Measurements from ENCODE around the gene GPANK1. TPM values are rescaled to one million over a fixed set of nuclear protein-coding genes. Genes with fewer than 3 reads are reported as not detected.

The GPANK1 gene
- 27.7 and 32.0 TPM in 2 replicates for total RNA-seq (2021)
- Bru-seq, nascent RNA = percentile 82 among the genes with signal in this experiment
- percentile 77 among the genes with signal in this experiment for BruChase-seq, experiment 1, labeled RNA remaining after a 2-hour chase
- percentile 67 among the genes with signal in this experiment for BruChase-seq, experiment 2, labeled RNA remaining after a 6-hour chase
- long read RNA-seq, transcript GPANK1-203 (3 exons, 1,910 nt) = major isoform, 20 of 80 reads
- long read RNA-seq, transcript GPANK1-204 (4 exons, 1,814 nt) = minor isoform, 6 of 80 reads
- long read RNA-seq, transcript GPANK1-202 (4 exons, 1,800 nt) = minor isoform, 5 of 80 reads
- long read RNA-seq, partial matches to known transcripts = 39 of 80 reads
- long read RNA-seq, other reads (novel, unspliced or antisense) = 9 of 80 reads

DNA sequence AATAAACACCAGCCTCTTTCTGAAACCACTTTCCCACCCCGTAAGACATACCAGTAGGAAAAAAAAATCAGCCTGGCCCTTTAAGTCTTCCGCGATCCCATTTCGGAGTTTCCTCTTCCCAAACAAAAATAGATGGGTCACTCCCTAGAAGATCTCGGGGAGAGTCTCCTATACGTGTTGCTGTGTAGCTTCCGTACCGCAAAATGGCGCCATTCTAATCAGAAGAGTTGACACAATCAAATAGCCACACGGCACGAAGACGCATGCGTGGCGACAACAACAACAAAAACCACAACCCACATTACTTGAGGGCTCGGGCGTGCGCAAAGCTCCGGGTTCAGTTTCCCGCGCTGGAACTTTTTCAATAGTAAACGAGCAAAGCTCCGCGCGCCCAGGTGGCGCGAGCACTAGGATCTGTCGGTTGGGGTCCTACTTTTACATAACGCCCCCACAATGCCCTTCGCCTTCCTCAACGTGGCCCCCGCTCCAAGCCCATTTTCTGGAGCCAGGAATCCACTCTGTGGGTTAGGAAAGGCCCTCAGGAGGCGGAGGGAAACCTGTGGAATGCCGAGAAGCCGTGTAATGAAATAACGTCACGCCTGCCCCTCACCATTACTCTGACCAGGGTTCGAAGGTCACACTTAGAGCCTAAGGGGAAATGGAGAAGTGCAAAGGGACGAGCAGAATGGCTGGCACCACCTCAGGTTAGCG, at the start of gene GPANK1:
GPANK1 (minus strand) TSS at position 208 of the 711 bp plus-strand sequence. CDS start 519 bp downstream, outside the sequence.
- no peaks in the 10 kb centered on the region for H3K27me3 ChIP-seq (replicated peaks; ENCODE audit: insufficient read depth, low read depth, low read length, poor library complexity)
- peak; percentile 98 for DNase-seq (ENCODE audit: low spot score)
- intact Hi-C loops (cut with micrococcal nuclease; ENCODE audit: unreplicated experiment) = loop anchor here (2.0 to 5.0 kb wide), 3 partner anchors 43 to 170 kb away; partner anchors contain the start of gene PRRC2A
- no TSS peak for BruUV-seq (replicated peaks)
- peak within 1 kb of the TSS; percentile 94 for H3K4me3 ChIP-seq (ENCODE audit: low read depth, low read length, poor library complexity, severe bottlenecking)
- TF ChIP-seq CTCF (conservative IDR thresholded peaks at IDR 0.05; ENCODE audit: low read depth, low read length) (no peak), EZH2 (IDR thresholded peaks at IDR 0.05; ENCODE audit: borderline replicate concordance, low read depth, low read length, poor library complexity, severe bottlenecking) (no peak)
- CTCF ChIA-PET = interaction anchor here (0.6 to 1.0 kb wide), 3 partner anchors 66 to 287 kb away, joined by 3 read pairs; no protein-coding TSS in a partner anchor
- no peaks in the 10 kb centered on the region for H3K9me3 ChIP-seq (ENCODE audit: low read depth, low read length, poor library complexity, severe bottlenecking)
- peak within 1 kb of the TSS; percentile 97 for H3K27ac ChIP-seq (ENCODE audit: low read depth, low read length, poor library complexity, severe bottlenecking)
- POLR2A ChIA-PET (ENCODE audit: low non-redundant PET) = interaction anchor here (0.7 kb wide), 1 partner anchor 233 kb away, joined by 4 read pairs; no protein-coding TSS in a partner anchor
- H3K36me3 ChIP-seq (ENCODE audit: insufficient read depth, low read length, poor library complexity, severe bottlenecking) = peaks cover 46% of the 10 kb centered on the region
- peaks cover 21% of the 10 kb centered on the region for H3K4me1 ChIP-seq (ENCODE audit: insufficient read depth, low read length, poor library complexity, severe bottlenecking)

GRCh38 chr6:31713991-31714684, 49.3 kb upstream of the GPANK1 start:
- Histone ChIP-seq H3K4me3 (ENCODE audit: low read depth, low read length, poor library complexity, severe bottlenecking) (no peak overlapping the region), H3K36me3 (ENCODE audit: insufficient read depth, low read length, poor library complexity, severe bottlenecking) (no peaks in the 10 kb centered on the region), H3K9me3 (ENCODE audit: low read depth, low read length, poor library complexity, severe bottlenecking) (no peaks in the 10 kb centered on the region), H3K27me3 (replicated peaks; ENCODE audit: insufficient read depth, low read depth, low read length, poor library complexity) (no peaks in the 10 kb centered on the region), H3K4me1 (ENCODE audit: insufficient read depth, low read length, poor library complexity, severe bottlenecking) (no peaks in the 10 kb centered on the region), H3K27ac (ENCODE audit: low read depth, low read length, poor library complexity, severe bottlenecking) (no peak overlapping the region)
- CTCF ChIA-PET = no interaction called here
- POLR2A ChIA-PET (ENCODE audit: low non-redundant PET) = no interaction called here
- TF ChIP-seq CTCF (conservative IDR thresholded peaks at IDR 0.05; ENCODE audit: low read depth, low read length) (no peak), EZH2 (IDR thresholded peaks at IDR 0.05; ENCODE audit: borderline replicate concordance, low read depth, low read length, poor library complexity, severe bottlenecking) (no peak)
- no peak for DNase-seq (ENCODE audit: low spot score)
- BruUV-seq (replicated peaks) = no TSS peak
- intact Hi-C loops (cut with micrococcal nuclease; ENCODE audit: unreplicated experiment) = no loop called here

DNA sequence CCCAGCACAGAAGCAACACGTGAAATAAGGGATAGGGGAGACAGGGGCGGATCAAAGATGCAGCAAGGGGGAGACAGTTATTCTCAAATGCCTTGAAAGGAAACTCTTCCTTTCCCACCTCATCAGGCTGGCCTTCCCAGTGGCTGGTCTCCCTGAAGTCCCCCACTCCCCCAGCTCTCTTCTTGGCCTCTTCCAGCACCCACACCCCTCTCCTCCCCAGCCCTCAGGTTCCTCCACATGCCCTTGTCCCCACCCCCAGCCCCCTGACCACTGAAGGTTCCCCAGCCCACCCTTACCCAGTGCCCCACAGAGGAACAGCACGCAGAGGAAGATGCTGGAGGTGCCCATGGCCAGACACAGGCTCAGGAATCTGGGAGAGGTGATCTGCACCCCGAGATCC, 48.7 kb upstream of the GPANK1 start:
- Histone ChIP-seq H3K4me1 (ENCODE audit: insufficient read depth, low read length, poor library complexity, severe bottlenecking) (no peaks in the 10 kb centered on the region), H3K9me3 (ENCODE audit: low read depth, low read length, poor library complexity, severe bottlenecking) (no peaks in the 10 kb centered on the region), H3K36me3 (ENCODE audit: insufficient read depth, low read length, poor library complexity, severe bottlenecking) (no peaks in the 10 kb centered on the region), H3K4me3 (ENCODE audit: low read depth, low read length, poor library complexity, severe bottlenecking) (no peak overlapping the region), H3K27ac (ENCODE audit: low read depth, low read length, poor library complexity, severe bottlenecking) (no peak overlapping the region), H3K27me3 (replicated peaks; ENCODE audit: insufficient read depth, low read depth, low read length, poor library complexity) (no peaks in the 10 kb centered on the region)
- no TSS peak for BruUV-seq (replicated peaks)
- TF ChIP-seq CTCF (conservative IDR thresholded peaks at IDR 0.05; ENCODE audit: low read depth, low read length) (no peak), EZH2 (IDR thresholded peaks at IDR 0.05; ENCODE audit: borderline replicate concordance, low read depth, low read length, poor library complexity, severe bottlenecking) (no peak)
- POLR2A ChIA-PET (ENCODE audit: low non-redundant PET) = no interaction called here
- DNase-seq (ENCODE audit: low spot score) = no peak
- CTCF ChIA-PET = no interaction called here
- intact Hi-C loops (cut with micrococcal nuclease; ENCODE audit: unreplicated experiment) = no loop called here

All from A673 (cell line).